IPS-15b (cell line): Measurements from ENCODE around the gene TBC1D5.

Experiments used
- H3K27me3 ChIP-seq: one replicate; pipeline ENCODE4 v1.6.1; 2013; ENCODE audit warnings: low read length; ENCODE audit not compliant: control insufficient read depth, insufficient read depth
- H3K36me3 ChIP-seq: one replicate; pipeline ENCODE4 v1.6.1; 2013; ENCODE audit warnings: low read length; ENCODE audit not compliant: control insufficient read depth, insufficient read depth
- H3K4me1 ChIP-seq: one replicate; pipeline ENCODE4 v1.6.1; 2013; ENCODE audit warnings: mild to moderate bottlenecking, low read length; ENCODE audit not compliant: control insufficient read depth, insufficient read depth
- H3K4me3 ChIP-seq: one replicate; pipeline ENCODE4 v1.5.1; 2013; ENCODE audit warnings: low read depth, low read length
- H3K9ac ChIP-seq: one replicate; pipeline ENCODE4 v1.6.1; 2013; ENCODE audit warnings: low read depth, mild to moderate bottlenecking, low read length
- H3K9me3 ChIP-seq: one replicate; pipeline ENCODE4 v1.6.1; 2013; ENCODE audit warnings: mild to moderate bottlenecking, low read length; ENCODE audit not compliant: control insufficient read depth, insufficient read depth

Gene TBC1D5

GRCh38 chr3:17315897-17316296 lies 426.5 kb downstream of the TBC1D5 start:
- Histone ChIP-seq H3K36me3 (no peaks in the 10 kb centered on the region), H3K4me1 (peaks cover 4% of the 10 kb centered on the region), H3K4me3 (no peak overlapping the region), H3K27me3 (no peaks in the 10 kb centered on the region), H3K9me3 (no peaks in the 10 kb centered on the region), H3K9ac (no peak overlapping the region)

GRCh38 chr3:17314171-17314570 lies 428.3 kb downstream of the TBC1D5 start:
- Histone ChIP-seq H3K9ac (no peak overlapping the region), H3K36me3 (no peaks in the 10 kb centered on the region), H3K4me1 (peaks cover 4% of the 10 kb centered on the region), H3K27me3 (no peaks in the 10 kb centered on the region), H3K9me3 (no peaks in the 10 kb centered on the region), H3K4me3 (no peak overlapping the region)

- Histone ChIP-seq H3K27me3 (no peaks in the 10 kb centered on the region), H3K9ac (no peak overlapping the region), H3K9me3 (no peaks in the 10 kb centered on the region), H3K4me3 (no peak overlapping the region), H3K4me1 (peaks cover 4% of the 10 kb centered on the region), H3K36me3 (no peaks in the 10 kb centered on the region)
These were observed 428.7 kb downstream of the TBC1D5 start for GRCh38 chr3:17313746-17314145.

- no peaks in the 10 kb centered on the region for H3K4me1 ChIP-seq
- H3K9me3 ChIP-seq, result no peaks in the 10 kb centered on the region
- H3K4me3 ChIP-seq, result no peak overlapping the region
- no peaks in the 10 kb centered on the region for H3K36me3 ChIP-seq
- no peaks in the 10 kb centered on the region for H3K27me3 ChIP-seq
- H3K9ac ChIP-seq, result no peak overlapping the region
These were observed 431.4 kb downstream of the TBC1D5 start for GRCh38 chr3:17310983-17311382.

GRCh38 chr3:17307887-17308286 lies 434.5 kb downstream of the TBC1D5 start:
- H3K36me3 ChIP-seq, result no peaks in the 10 kb centered on the region
- H3K4me1 ChIP-seq, result no peaks in the 10 kb centered on the region
- no peaks in the 10 kb centered on the region for H3K27me3 ChIP-seq
- no peak overlapping the region for H3K4me3 ChIP-seq
- no peaks in the 10 kb centered on the region for H3K9me3 ChIP-seq
- H3K9ac ChIP-seq, result no peak overlapping the region

GRCh38 chr3:17307482-17307881 lies 434.9 kb downstream of the TBC1D5 start:
- Histone ChIP-seq H3K9me3 (no peaks in the 10 kb centered on the region), H3K4me3 (no peak overlapping the region), H3K27me3 (no peaks in the 10 kb centered on the region)

GRCh38 chr3:17304969-17305368 lies 437.5 kb downstream of the TBC1D5 start:
- Histone ChIP-seq H3K4me1 (no peaks in the 10 kb centered on the region), H3K36me3 (no peaks in the 10 kb centered on the region), H3K9me3 (no peaks in the 10 kb centered on the region), H3K9ac (no peak overlapping the region), H3K27me3 (no peaks in the 10 kb centered on the region), H3K4me3 (no peak overlapping the region)

More at GRCh38 chr3:17307482-17307881, 434.9 kb downstream of the TBC1D5 start:
- Histone ChIP-seq H3K4me1 (no peaks in the 10 kb centered on the region), H3K36me3 (no peaks in the 10 kb centered on the region), H3K9ac (no peak overlapping the region)

- H3K4me3 ChIP-seq, result no peak overlapping the region
- H3K4me1 ChIP-seq, result no peaks in the 10 kb centered on the region
- H3K9me3 ChIP-seq, result no peaks in the 10 kb centered on the region
- no peaks in the 10 kb centered on the region for H3K36me3 ChIP-seq
- H3K27me3 ChIP-seq, result no peaks in the 10 kb centered on the region
- H3K9ac ChIP-seq, result no peak overlapping the region
These were observed 439.7 kb downstream of the TBC1D5 start for GRCh38 chr3:17302774-17303173.

- H3K9me3 ChIP-seq, result no peaks in the 10 kb centered on the region
- H3K27me3 ChIP-seq, result no peaks in the 10 kb centered on the region
- no peaks in the 10 kb centered on the region for H3K4me1 ChIP-seq
- no peak overlapping the region for H3K9ac ChIP-seq
- no peak overlapping the region for H3K4me3 ChIP-seq
- H3K36me3 ChIP-seq, result no peaks in the 10 kb centered on the region
These were observed 440.3 kb downstream of the TBC1D5 start for GRCh38 chr3:17302170-17302569.

GRCh38 chr3:17301271-17301670 lies 441.2 kb downstream of the TBC1D5 start:
- no peaks in the 10 kb centered on the region for H3K36me3 ChIP-seq
- H3K9me3 ChIP-seq, result no peaks in the 10 kb centered on the region
- H3K4me3 ChIP-seq, result no peak overlapping the region
- no peaks in the 10 kb centered on the region for H3K27me3 ChIP-seq
- no peaks in the 10 kb centered on the region for H3K4me1 ChIP-seq
- H3K9ac ChIP-seq, result no peak overlapping the region

- no peak overlapping the region for H3K4me3 ChIP-seq
- H3K27me3 ChIP-seq, result no peaks in the 10 kb centered on the region
- no peak overlapping the region for H3K9ac ChIP-seq
- H3K4me1 ChIP-seq, result no peaks in the 10 kb centered on the region
- no peaks in the 10 kb centered on the region for H3K9me3 ChIP-seq
- no peaks in the 10 kb centered on the region for H3K36me3 ChIP-seq
These were observed 442.0 kb downstream of the TBC1D5 start for GRCh38 chr3:17300441-17300840.

- Histone ChIP-seq H3K27me3 (no peaks in the 10 kb centered on the region), H3K9ac (no peak overlapping the region), H3K9me3 (no peaks in the 10 kb centered on the region), H3K4me1 (no peaks in the 10 kb centered on the region), H3K4me3 (no peak overlapping the region), H3K36me3 (no peaks in the 10 kb centered on the region)
These were observed 444.4 kb downstream of the TBC1D5 start for GRCh38 chr3:17298038-17298437.

- H3K27me3 ChIP-seq, result no peaks in the 10 kb centered on the region
- H3K9me3 ChIP-seq, result no peaks in the 10 kb centered on the region
- H3K4me3 ChIP-seq, result no peak overlapping the region
- H3K9ac ChIP-seq, result no peak overlapping the region
- no peaks in the 10 kb centered on the region for H3K36me3 ChIP-seq
- no peaks in the 10 kb centered on the region for H3K4me1 ChIP-seq
These were observed 449.9 kb downstream of the TBC1D5 start for GRCh38 chr3:17292556-17292955.
